OCI-LY7 (cell line): Measurements from ENCODE around the gene ELAC2.

Experiments used
- EZH2phosphoT487 ChIP-seq: fragments of 200-600 bp; sonication (generic); IDR thresholded peaks from 2 replicates; pipeline ENCODE4 v1.6.1; 2018; ENCODE audit warnings: low read depth, borderline replicate concordance, mild to moderate bottlenecking, mixed run types, antibody characterized with exemption, low read length, moderate library complexity, mixed read lengths
- TF ChIP-seq, protein P1 (sequence below): fragments of 200-600 bp; sonication (generic); conservative IDR thresholded peaks from 2 replicates; pipeline ENCODE4 v1.5.1; 2014; ENCODE audit warnings: mild to moderate bottlenecking, antibody characterized with exemption, low read length, moderate library complexity, mixed read lengths

DNA sequence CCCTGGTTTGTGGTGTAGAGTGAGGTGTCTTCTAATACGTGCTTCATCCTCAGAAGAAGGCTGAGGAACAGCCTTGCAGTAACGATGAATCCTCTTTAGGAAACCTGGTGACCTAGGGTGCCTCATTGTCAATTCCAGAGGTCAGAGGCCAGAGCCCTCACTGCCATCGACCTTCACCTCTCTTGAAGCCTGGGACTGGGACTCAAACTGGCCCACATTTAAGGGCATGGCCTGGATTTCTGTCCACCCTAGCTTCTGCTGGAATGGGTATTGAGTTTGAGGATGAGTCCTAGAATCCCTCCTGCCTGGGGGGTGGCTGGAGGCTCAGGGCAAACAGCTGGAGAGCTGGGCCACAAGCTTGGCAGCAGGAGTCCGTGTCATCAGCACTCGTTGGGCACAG is 38.6 kb downstream of the ELAC2 start:
- TF ChIP-seq, protein P1, sequence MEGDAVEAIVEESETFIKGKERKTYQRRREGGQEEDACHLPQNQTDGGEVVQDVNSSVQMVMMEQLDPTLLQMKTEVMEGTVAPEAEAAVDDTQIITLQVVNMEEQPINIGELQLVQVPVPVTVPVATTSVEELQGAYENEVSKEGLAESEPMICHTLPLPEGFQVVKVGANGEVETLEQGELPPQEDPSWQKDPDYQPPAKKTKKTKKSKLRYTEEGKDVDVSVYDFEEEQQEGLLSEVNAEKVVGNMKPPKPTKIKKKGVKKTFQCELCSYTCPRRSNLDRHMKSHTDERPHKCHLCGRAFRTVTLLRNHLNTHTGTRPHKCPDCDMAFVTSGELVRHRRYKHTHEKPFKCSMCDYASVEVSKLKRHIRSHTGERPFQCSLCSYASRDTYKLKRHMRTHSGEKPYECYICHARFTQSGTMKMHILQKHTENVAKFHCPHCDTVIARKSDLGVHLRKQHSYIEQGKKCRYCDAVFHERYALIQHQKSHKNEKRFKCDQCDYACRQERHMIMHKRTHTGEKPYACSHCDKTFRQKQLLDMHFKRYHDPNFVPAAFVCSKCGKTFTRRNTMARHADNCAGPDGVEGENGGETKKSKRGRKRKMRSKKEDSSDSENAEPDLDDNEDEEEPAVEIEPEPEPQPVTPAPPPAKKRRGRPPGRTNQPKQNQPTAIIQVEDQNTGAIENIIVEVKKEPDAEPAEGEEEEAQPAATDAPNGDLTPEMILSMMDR: no peak
- no peak for TF ChIP-seq EZH2phosphoT487
